IMR-90 (cell line): ENCODE results near the gene DRC7. TPM values are rescaled to one million over a fixed set of nuclear protein-coding genes. Genes with fewer than 3 reads are reported as not detected.

Experiments
- ATAC-seq: fragments of 200-7000 bp; cut with Tn5 transposase; 2 replicates; pipeline ENCODE4 v1.9.1; 2020; ENCODE audit warnings: low read depth, mild to moderate bottlenecking, moderate library complexity
- BruUV-seq: library from RNA; stranded (reverse); fragments of 400-500 nt; replicated peaks from 2 replicates; lab custom pipeline; 2021; lab: Mats Ljungman, UMichigan
- CTCF ChIA-PET: fragments of 300-600 bp; formaldehyde crosslinking; extraction: SDS; loops from one replicate; lab custom pipeline; 2021; ENCODE audit warnings: antibody characterized with exemption; lab: Yijun Ruan, JAX
- POLR2A ChIA-PET: fragments of 300-600 bp; sonication (Branson Sonifier 250); formaldehyde crosslinking; loops from one replicate; lab custom pipeline; 2022; ENCODE audit warnings: antibody characterized with exemption; ENCODE audit not compliant: unreplicated experiment; lab: Charles Lee
- DNase-seq: peaks from one replicate; pipeline ENCODE4 v3.0.0; 2013
- H2AFZ ChIP-seq: replicated peaks from 2 replicates; pipeline ENCODE3; 2013; ENCODE audit warnings: low read length, mild to moderate bottlenecking; ENCODE audit not compliant: poor library complexity
- H2AK5ac ChIP-seq: 2 replicates; pipeline ENCODE4 v1.6.1; 2013; ENCODE audit warnings: low read depth, low read length, inconsistent platforms
- H2AK9ac ChIP-seq: replicated peaks from 2 replicates; pipeline ENCODE3; 2013; ENCODE audit warnings: mild to moderate bottlenecking, low read depth, low read length, moderate library complexity; ENCODE audit not compliant: poor library complexity
- H2BK120ac ChIP-seq: 2 replicates; pipeline ENCODE4 v1.6.1; 2013; ENCODE audit warnings: low read depth, low read length, inconsistent platforms
- H2BK15ac ChIP-seq: 3 replicates; pipeline ENCODE4 v1.6.1; 2013; ENCODE audit warnings: low read depth, low read length, inconsistent platforms
- H2BK20ac ChIP-seq: 2 replicates; pipeline ENCODE4 v1.6.1; 2013; ENCODE audit warnings: low read depth, mild to moderate bottlenecking, inconsistent platforms, low read length, moderate library complexity
- H2BK5ac ChIP-seq: 2 replicates; pipeline ENCODE4 v1.6.1; 2013; ENCODE audit warnings: mild to moderate bottlenecking, low read depth, low read length, inconsistent platforms; ENCODE audit not compliant: poor library complexity, severe bottlenecking
- H3K14ac ChIP-seq: replicated peaks from 2 replicates; pipeline ENCODE4 v1.6.1; 2013; ENCODE audit warnings: low read depth, low read length, inconsistent platforms
- H3K18ac ChIP-seq: 2 replicates; pipeline ENCODE4 v1.6.1; 2013; ENCODE audit warnings: low read depth, low read length, control low read depth
- H3K23ac ChIP-seq: 2 replicates; pipeline ENCODE4 v1.6.1; 2013; ENCODE audit warnings: low read depth, low read length, inconsistent platforms
- H3K27ac ChIP-seq: 2 replicates; pipeline ENCODE4 v1.5.1; 2013; ENCODE audit warnings: mild to moderate bottlenecking, control low read depth, low read length; ENCODE audit not compliant: insufficient read depth
- H3K27me3 ChIP-seq: 2 replicates; pipeline ENCODE4 v1.6.1; 2013; ENCODE audit warnings: low read length; ENCODE audit not compliant: control insufficient read depth, insufficient read depth
- H3K36me3 ChIP-seq: 2 replicates; pipeline ENCODE4 v1.6.1; 2013; ENCODE audit warnings: low read length, mixed read lengths; ENCODE audit not compliant: control insufficient read depth, insufficient read depth
- H3K4ac ChIP-seq: 2 replicates; pipeline ENCODE4 v1.6.1; 2013; ENCODE audit warnings: low read depth, low read length, inconsistent platforms
- H3K4me1 ChIP-seq: 2 replicates; pipeline ENCODE4 v1.6.1; 2013; ENCODE audit warnings: low read length, mixed read lengths; ENCODE audit not compliant: control insufficient read depth, insufficient read depth
- H3K4me2 ChIP-seq: 2 replicates; pipeline ENCODE4 v1.6.1; 2013; ENCODE audit warnings: low read depth, mild to moderate bottlenecking, control low read depth, low read length, moderate library complexity
- H3K4me3 ChIP-seq: 2 replicates; pipeline ENCODE4 v1.5.1; 2013; ENCODE audit warnings: low read depth, mild to moderate bottlenecking, control low read depth, low read length, moderate library complexity; ENCODE audit not compliant: insufficient read depth
- H3K56ac ChIP-seq: 2 replicates; pipeline ENCODE4 v1.6.1; 2013; ENCODE audit warnings: low read length, inconsistent platforms; ENCODE audit not compliant: insufficient read depth; ENCODE audit errors: extremely low read depth
- H3K79me1 ChIP-seq, 2 experiments: 2 replicates each; pipeline ENCODE4 v1.6.1; 2013; ENCODE audit warnings: low read length in 2 of 2, inconsistent platforms in 1 of 2, low read depth in 1 of 2
- H3K9ac ChIP-seq: 2 replicates; pipeline ENCODE4 v1.6.1; 2013; ENCODE audit warnings: low read depth, low read length, control low read depth
- H3K9me1 ChIP-seq: 2 replicates; pipeline ENCODE4 v1.6.1; 2013; ENCODE audit warnings: low read length, inconsistent platforms; ENCODE audit not compliant: insufficient read depth
- H3K9me3 ChIP-seq: 2 replicates; pipeline ENCODE4 v1.6.1; 2013; ENCODE audit warnings: low read length; ENCODE audit not compliant: control insufficient read depth, insufficient read depth
- H4K20me1 ChIP-seq: 2 replicates; pipeline ENCODE4 v1.6.1; 2013; ENCODE audit warnings: low read length, inconsistent platforms; ENCODE audit not compliant: insufficient read depth
- H4K5ac ChIP-seq: 2 replicates; pipeline ENCODE4 v1.6.1; 2013; ENCODE audit warnings: mild to moderate bottlenecking, low read depth, low read length, control low read depth
- H4K8ac ChIP-seq, 2 experiments: 2 replicates each; pipeline ENCODE4 v1.6.1; 2013; ENCODE audit warnings: low read depth in 2 of 2, low read length in 2 of 2, control low read depth in 1 of 2, inconsistent platforms in 1 of 2
- H4K91ac ChIP-seq: 2 replicates; pipeline ENCODE4 v1.6.1; 2013; ENCODE audit warnings: low read depth, low read length, inconsistent platforms; ENCODE audit not compliant: insufficient read depth
- BHLHE40 ChIP-seq: fragments of 150-350 bp; IDR thresholded peaks from 2 replicates; pipeline ENCODE4 v1.6.1; 2016; ENCODE audit warnings: mild to moderate bottlenecking, low read depth, low read length
- CEBPB ChIP-seq: IDR thresholded peaks from 2 replicates; pipeline ENCODE4 v1.6.1; 2012; ENCODE audit warnings: low read depth, low read length, improper control_type of control experiment
- CHD1 ChIP-seq: IDR thresholded peaks from 2 replicates; pipeline ENCODE4 v1.6.1; 2012; ENCODE audit warnings: low read depth, low read length, improper control_type of control experiment
- FOS ChIP-seq: fragments of 150-350 bp; IDR thresholded peaks from 2 replicates; pipeline ENCODE4 v1.6.1; 2016; ENCODE audit warnings: low read depth, low read length
- MAFK ChIP-seq: IDR thresholded peaks from 2 replicates; pipeline ENCODE4 v1.6.1; 2012; ENCODE audit warnings: low read depth, low read length, improper control_type of control experiment
- MAZ ChIP-seq: IDR thresholded peaks from 2 replicates; pipeline ENCODE4 v1.6.1; 2012; ENCODE audit warnings: low read depth, mild to moderate bottlenecking, low read length, improper control_type of control experiment, moderate library complexity, borderline replicate concordance
- MXI1 ChIP-seq: IDR thresholded peaks from 2 replicates; pipeline ENCODE4 v1.6.1; 2012; ENCODE audit warnings: low read depth, mild to moderate bottlenecking, low read length, moderate library complexity, borderline replicate concordance
- NFE2L2 ChIP-seq: fragments of 150-350 bp; IDR thresholded peaks from 2 replicates; pipeline ENCODE4 v1.6.1; 2016; ENCODE audit warnings: low read depth, mild to moderate bottlenecking, low read length
- POLR2A ChIP-seq: IDR thresholded peaks from 2 replicates; pipeline ENCODE4 v1.6.1; 2012; ENCODE audit warnings: mild to moderate bottlenecking, low read depth, low read length
- RAD21 ChIP-seq: IDR thresholded peaks from 2 replicates; pipeline ENCODE4 v1.6.1; 2012; ENCODE audit warnings: low read length, improper control_type of control experiment
- RCOR1 ChIP-seq: IDR thresholded peaks from 2 replicates; pipeline ENCODE4 v1.6.1; 2012; ENCODE audit warnings: mild to moderate bottlenecking, low read length, improper control_type of control experiment; ENCODE audit not compliant: insufficient replicate concordance
- RFX5 ChIP-seq: IDR thresholded peaks from 2 replicates; pipeline ENCODE4 v1.8.0; 2012; ENCODE audit warnings: low read depth, mild to moderate bottlenecking, low read length, moderate library complexity
- SMC3 ChIP-seq: fragments of 150-350 bp; IDR thresholded peaks from 2 replicates; pipeline ENCODE4 v1.6.1; 2016; ENCODE audit warnings: low read depth, mild to moderate bottlenecking, antibody characterized with exemption, low read length, moderate library complexity
- WGBS, 2 experiments: methylation state at CpG; one replicate each; pipeline versions ENCODE4 v1.1.5 to v1.1.7; 2013; ENCODE audit warnings: missing lambda C conversion rate in 2 of 2; ENCODE audit not compliant: insufficient read length in 1 of 2; ENCODE audit errors: extremely low coverage in 2 of 2; 5-methylcytosine and 5-hydroxymethylcytosine counted together
- dilution Hi-C: fragments of 300-500 bp; cut with HindIII; formaldehyde crosslinking; loops from one replicate; pipeline ENCODE4 v1.14.3; 2018; ENCODE audit warnings: low sequenced_read_pairs; ENCODE audit not compliant: unreplicated experiment
- in situ Hi-C: fragments of 300-500 bp; cut with MboI; formaldehyde crosslinking; loops from 3 replicates; pipeline ENCODE4 v1.14.3; 2019; ENCODE audit warnings: low sequenced_read_pairs, inconsistent platforms, mixed read lengths
- intact Hi-C: fragments of 100-400 bp; cut with micrococcal nuclease; formaldehyde crosslinking; loops from 2 replicates; pipeline ENCODE4 v1.10.0; 2022
- polyA plus RNA-seq, 3 experiments: library from polyadenylated mRNA; depleted of rRNA; stranded (reverse); fragments of >200 nt; gene quantifications; 2 replicates each; pipeline ENCODE4 v1.2.3, GENCODE V29; 2012; ENCODE audit warnings: low replicate concordance in 1 of 3
- total RNA-seq: library from RNA; depleted of rRNA; stranded (reverse); fragments of >200 nt; gene quantifications from 2 replicates; pipeline ENCODE4 v1.2.3, GENCODE V29; 2012
- TF ChIP-seq, protein P1 (sequence below): conservative IDR thresholded peaks from 2 replicates; pipeline ENCODE4 v1.5.1; 2012; ENCODE audit warnings: mild to moderate bottlenecking, low read depth, low read length, improper control_type of control experiment
- TF ChIP-seq, protein P2 (sequence below): fragments of 150-350 bp; IDR thresholded peaks from 2 replicates; pipeline ENCODE4 v1.6.1; 2017; ENCODE audit warnings: mild to moderate bottlenecking, antibody characterized with exemption, low read length, low read depth
- TF ChIP-seq, protein P3 (sequence below): fragments of 150-350 bp; IDR thresholded peaks from 2 replicates; pipeline ENCODE4 v1.6.1; 2016; ENCODE audit warnings: low read depth, mild to moderate bottlenecking, low read length, moderate library complexity, borderline replicate concordance

DRC7 gene
- total and polyA plus RNA-seq, 2 of the 4 experiments (the other 2 are of a cell fraction), result not detected

DNA sequence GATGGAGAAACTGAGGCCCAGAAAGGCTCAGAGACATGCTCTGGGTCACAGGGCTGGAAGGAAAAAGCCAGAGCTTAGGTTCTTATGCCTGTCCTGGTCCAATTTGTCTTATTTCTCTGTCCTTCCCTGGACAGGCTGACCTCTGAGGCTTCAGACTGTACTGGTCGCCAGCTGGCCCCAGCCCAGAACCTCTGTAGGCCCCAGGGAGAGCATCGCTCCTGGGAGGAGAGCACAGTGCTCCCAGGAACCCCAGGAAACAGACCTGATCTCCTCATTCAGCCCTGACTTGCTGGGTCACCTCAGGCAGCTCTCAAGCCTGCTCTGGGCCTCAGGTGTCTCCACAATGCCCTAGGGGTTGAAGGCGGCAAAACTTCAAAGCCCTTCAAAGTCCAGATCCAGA is 4.9 kb downstream of the DRC7 start:
- Histone ChIP-seq H3K79me1 (no peaks in the 10 kb centered on the region), H3K9ac (no peak overlapping the region), H3K56ac (no peak overlapping the region), H3K4me2 (no peak overlapping the region), H3K9me3 (no peaks in the 10 kb centered on the region), H2BK15ac (no peak overlapping the region), H2AK9ac (no peak overlapping the region), H2BK5ac (no peak overlapping the region), H4K5ac (no peak overlapping the region), H3K27me3 (peaks cover 54% of the 10 kb centered on the region), H2BK120ac (no peak overlapping the region), H3K27ac (no peak overlapping the region), H3K36me3 (no peaks in the 10 kb centered on the region), H3K4ac (no peak overlapping the region), H3K9me1 (no peaks in the 10 kb centered on the region), H3K14ac (no peak overlapping the region), H2BK20ac (no peak overlapping the region), H4K8ac (no peak overlapping the region), H3K4me3 (no peak overlapping the region), H3K4me1 (no peaks in the 10 kb centered on the region), H3K23ac (no peak overlapping the region), H2AK5ac (no peak overlapping the region), H4K20me1 (no peaks in the 10 kb centered on the region), H4K91ac (no peak overlapping the region), H3K18ac (no peak overlapping the region), H2AFZ (no peak overlapping the region)
- no peak for TF ChIP-seq RAD21
- TF ChIP-seq NFE2L2, result no peak
- no peak for TF ChIP-seq MAFK
- no peak for TF ChIP-seq FOS
- no peak for TF ChIP-seq RCOR1
- TF ChIP-seq BHLHE40, result no peak
- no peak for TF ChIP-seq POLR2A
- TF ChIP-seq, protein P1, sequence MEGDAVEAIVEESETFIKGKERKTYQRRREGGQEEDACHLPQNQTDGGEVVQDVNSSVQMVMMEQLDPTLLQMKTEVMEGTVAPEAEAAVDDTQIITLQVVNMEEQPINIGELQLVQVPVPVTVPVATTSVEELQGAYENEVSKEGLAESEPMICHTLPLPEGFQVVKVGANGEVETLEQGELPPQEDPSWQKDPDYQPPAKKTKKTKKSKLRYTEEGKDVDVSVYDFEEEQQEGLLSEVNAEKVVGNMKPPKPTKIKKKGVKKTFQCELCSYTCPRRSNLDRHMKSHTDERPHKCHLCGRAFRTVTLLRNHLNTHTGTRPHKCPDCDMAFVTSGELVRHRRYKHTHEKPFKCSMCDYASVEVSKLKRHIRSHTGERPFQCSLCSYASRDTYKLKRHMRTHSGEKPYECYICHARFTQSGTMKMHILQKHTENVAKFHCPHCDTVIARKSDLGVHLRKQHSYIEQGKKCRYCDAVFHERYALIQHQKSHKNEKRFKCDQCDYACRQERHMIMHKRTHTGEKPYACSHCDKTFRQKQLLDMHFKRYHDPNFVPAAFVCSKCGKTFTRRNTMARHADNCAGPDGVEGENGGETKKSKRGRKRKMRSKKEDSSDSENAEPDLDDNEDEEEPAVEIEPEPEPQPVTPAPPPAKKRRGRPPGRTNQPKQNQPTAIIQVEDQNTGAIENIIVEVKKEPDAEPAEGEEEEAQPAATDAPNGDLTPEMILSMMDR, result no peak
- TF ChIP-seq SMC3, result no peak
- TF ChIP-seq MAZ, result no peak
- no peak for TF ChIP-seq CEBPB
- no peak for TF ChIP-seq MXI1
- TF ChIP-seq, protein P2, sequence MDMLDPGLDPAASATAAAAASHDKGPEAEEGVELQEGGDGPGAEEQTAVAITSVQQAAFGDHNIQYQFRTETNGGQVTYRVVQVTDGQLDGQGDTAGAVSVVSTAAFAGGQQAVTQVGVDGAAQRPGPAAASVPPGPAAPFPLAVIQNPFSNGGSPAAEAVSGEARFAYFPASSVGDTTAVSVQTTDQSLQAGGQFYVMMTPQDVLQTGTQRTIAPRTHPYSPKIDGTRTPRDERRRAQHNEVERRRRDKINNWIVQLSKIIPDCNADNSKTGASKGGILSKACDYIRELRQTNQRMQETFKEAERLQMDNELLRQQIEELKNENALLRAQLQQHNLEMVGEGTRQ, result no peak
- no peak for TF ChIP-seq CHD1
- no peak for TF ChIP-seq RFX5
- TF ChIP-seq, protein P3, sequence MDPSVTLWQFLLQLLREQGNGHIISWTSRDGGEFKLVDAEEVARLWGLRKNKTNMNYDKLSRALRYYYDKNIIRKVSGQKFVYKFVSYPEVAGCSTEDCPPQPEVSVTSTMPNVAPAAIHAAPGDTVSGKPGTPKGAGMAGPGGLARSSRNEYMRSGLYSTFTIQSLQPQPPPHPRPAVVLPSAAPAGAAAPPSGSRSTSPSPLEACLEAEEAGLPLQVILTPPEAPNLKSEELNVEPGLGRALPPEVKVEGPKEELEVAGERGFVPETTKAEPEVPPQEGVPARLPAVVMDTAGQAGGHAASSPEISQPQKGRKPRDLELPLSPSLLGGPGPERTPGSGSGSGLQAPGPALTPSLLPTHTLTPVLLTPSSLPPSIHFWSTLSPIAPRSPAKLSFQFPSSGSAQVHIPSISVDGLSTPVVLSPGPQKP, result no peak
- ChIA-PET POLR2A (no interaction called here), CTCF (interaction anchor here (0.6 kb wide), 1 partner anchor 13 kb away, joined by 3 read pairs; no protein-coding TSS in a partner anchor)
- DNase-seq, result no peak
- intact Hi-C loops, result no loop called here
- BruUV-seq, result no TSS peak
- ATAC-seq, result no peak
- in situ Hi-C loops, result no loop called here
- dilution Hi-C loops, result no loop called here
- WGBS, 2 experiments, result no CpG with 5 or more reads among the region's 3 CpGs
